ENCODE measurements around the gene CAD. TPM values are rescaled to one million over a fixed set of nuclear protein-coding genes. Genes with fewer than 3 reads are reported as not detected.
"Not testable (repeated sequence)": the region's sequence is repeated elsewhere in the genome, so short reads cannot be mapped to it uniquely, and the experiment has no call there.

The CAD gene
- total and polyA plus RNA-seq, 4 donors, result 6.9 to 29.7 (median 18.2) TPM

DNA sequence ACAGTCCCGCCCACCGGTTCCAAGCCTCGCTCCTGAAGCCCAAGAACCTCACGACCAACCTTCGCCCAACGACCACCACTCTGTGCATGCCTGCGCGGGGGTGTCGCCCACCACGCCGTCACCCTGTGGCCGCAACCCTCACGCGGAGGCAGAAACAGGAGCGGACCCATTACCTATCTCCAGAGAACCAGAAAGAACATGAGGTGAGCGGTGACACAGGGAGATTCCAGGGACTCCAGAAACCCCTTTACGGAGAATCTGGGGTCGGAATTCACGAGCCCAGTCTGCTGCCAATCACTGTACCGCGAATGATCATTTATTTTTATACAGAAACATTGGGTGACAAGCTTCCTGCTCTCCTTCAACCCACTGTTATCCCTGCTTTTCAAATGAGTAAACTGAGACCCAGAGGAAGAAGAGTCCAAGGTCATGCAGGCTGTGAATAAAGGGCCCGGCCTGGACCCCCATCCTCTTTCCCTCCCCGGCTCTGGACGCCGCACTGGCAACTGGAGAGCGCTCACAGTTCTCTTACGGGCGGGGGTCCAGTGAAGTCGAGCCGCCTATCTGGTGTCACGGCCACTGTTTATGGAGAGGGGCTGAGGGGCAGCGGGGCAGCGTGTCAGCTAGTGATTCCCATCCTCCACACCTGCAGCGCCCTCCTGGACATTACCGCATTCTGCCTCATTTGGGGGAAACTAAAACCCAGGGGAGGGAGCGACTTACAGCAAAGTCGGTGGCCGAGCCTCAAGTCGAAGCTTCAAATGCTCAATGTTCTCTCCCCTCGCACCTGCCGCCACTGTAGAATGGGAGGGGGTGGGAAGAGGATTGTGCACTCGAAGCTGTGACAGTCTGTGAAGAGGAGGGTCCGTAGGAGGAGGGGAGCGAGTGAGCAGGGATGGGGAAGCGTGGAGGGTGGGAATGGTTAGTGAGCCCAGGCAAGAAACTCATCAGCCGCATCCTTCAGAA, 46.4 kb downstream of the CAD start:
- WGBS, 2 donors, result 1% methylated on average over 46 of the region's 46 CpGs
- ATAC-seq (ENCODE audit: low FRiP score), result no peak

DNA sequence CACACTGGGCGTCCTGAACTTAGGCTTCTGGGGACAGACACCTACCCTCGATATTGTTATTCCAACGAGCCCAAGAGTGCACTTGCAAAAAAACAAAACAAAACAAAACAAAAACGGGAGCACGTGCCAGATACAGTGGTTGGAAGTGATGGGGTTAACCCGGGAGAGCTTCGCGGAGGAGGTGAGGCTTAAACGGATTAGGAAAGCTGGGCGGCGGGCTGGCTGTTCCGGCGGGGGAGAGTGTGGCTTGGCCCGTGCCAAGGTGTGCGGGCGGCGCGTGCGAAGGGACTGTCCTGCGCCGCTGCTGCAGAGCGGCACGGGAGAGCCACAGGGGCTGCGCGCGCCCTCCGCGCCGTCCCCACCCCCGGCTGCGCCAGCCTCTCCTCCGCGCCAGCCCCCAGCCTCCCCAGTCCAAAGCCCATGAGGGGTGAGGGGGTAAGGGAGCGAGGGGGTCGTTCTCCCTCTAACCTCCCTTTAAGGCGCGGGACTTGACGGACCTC, 47.1 kb downstream of the CAD start:
- 0 to 1% methylated on average over 26 to 38 of the region's 38 CpGs for WGBS, 2 donors
- intact Hi-C loops (cut with DNase I), result no loop called here
- Histone ChIP-seq H3K36me3 (ENCODE audit: control insufficient read depth in 1 of 2, insufficient read depth in 2 of 2, low read length in 1 of 2) (no peaks in the 10 kb centered on the region), H3K9me3 (ENCODE audit: control insufficient read depth, low read length) (no peaks in the 10 kb centered on the region), H3K27ac (ENCODE audit: low read depth in 1 of 2, low read length in 2 of 2) (no peak overlapping the region), H3K4me3 (ENCODE audit: low read length in 2 of 2) (no peak overlapping the region), H3K27me3 (ENCODE audit: control insufficient read depth in 1 of 2, insufficient read depth in 2 of 2, low read length in 1 of 2) (no peaks in the 10 kb centered on the region), H3K4me1 (ENCODE audit: control insufficient read depth in 1 of 2, insufficient read depth in 2 of 2, low read length in 2 of 2) (no peaks in the 10 kb centered on the region)
- DNase-seq (no peak), ATAC-seq (ENCODE audit: low FRiP score) (peak; percentile 34)

More for the DNA sequence above, 46.4 kb downstream of the CAD start:
- intact Hi-C loops (cut with DNase I), result no loop called here
- Histone ChIP-seq H3K9me3 (ENCODE audit: control insufficient read depth, low read length) (no peaks in the 10 kb centered on the region), H3K27me3 (ENCODE audit: control insufficient read depth in 1 of 2, insufficient read depth in 2 of 2, low read length in 1 of 2) (no peaks in the 10 kb centered on the region), H3K4me1 (ENCODE audit: control insufficient read depth in 1 of 2, insufficient read depth in 2 of 2, low read length in 2 of 2) (no peaks in the 10 kb centered on the region), H3K4me3 (ENCODE audit: low read length in 2 of 2) (peak overlapping the region; percentile 53 to 65), H3K27ac (ENCODE audit: low read depth in 1 of 2, low read length in 2 of 2) (no peak overlapping the region), H3K36me3 (ENCODE audit: control insufficient read depth in 1 of 2, insufficient read depth in 2 of 2, low read length in 1 of 2) (no peaks in the 10 kb centered on the region)
- no peak for DNase-seq

DNA sequence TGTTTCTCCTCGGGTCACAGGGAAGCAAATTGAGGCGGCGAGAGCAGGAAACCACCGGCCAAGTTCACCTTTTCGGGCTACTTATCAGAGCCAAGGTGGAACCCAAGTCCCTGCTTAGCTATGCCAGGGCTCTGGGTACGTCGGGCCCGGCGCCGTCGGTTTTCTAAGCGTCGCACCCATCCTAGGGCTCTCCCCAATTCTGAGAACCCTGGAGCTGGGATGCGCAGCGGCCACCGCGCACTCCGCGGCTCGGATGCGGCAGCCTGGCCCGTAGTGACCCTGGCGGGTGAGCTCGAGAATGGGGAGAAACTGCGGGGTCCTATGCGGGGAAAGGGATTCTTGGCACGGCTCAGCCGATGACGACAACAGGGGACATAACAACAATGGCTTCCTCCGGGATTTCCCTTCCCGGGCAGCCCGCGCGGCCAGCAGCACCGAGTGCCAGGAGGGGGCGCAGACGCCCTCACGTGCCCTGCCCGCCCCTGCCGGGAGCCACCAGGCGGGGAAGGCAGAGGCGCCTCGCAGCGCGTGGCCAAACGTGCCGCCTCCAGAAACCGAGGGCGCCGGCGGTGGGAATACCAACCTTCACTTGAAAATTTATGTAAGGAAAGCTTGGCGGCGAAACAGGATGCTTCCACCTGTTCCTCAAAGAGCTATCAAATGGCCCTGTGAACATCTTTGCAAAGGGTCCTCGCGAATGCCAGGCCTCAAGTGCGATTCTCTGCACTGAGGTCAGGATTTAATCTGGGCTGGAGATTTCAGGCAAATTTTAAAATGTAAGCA, 47.8 kb downstream of the CAD start:
- no peak overlapping the region for H3K4me3 ChIP-seq (ENCODE audit: low read length in 2 of 2)
- H3K36me3 ChIP-seq (ENCODE audit: control insufficient read depth in 1 of 2, insufficient read depth in 2 of 2, low read length in 1 of 2), result no peaks in the 10 kb centered on the region
- DNase-seq (peak; percentile 68 to 85), ATAC-seq (ENCODE audit: low FRiP score) (peak; percentile 65)
- no peaks in the 10 kb centered on the region for H3K9me3 ChIP-seq (ENCODE audit: control insufficient read depth, low read length)
- H3K27me3 ChIP-seq (ENCODE audit: control insufficient read depth in 1 of 2, insufficient read depth in 2 of 2, low read length in 1 of 2), result no peaks in the 10 kb centered on the region
- H3K4me1 ChIP-seq (ENCODE audit: control insufficient read depth in 1 of 2, insufficient read depth in 2 of 2, low read length in 2 of 2), result no peaks in the 10 kb centered on the region
- no peak overlapping the region for H3K27ac ChIP-seq (ENCODE audit: low read depth in 1 of 2, low read length in 2 of 2)
- WGBS, 2 donors, result 4 to 5% methylated on average over 56 of the region's 56 CpGs
- intact Hi-C loops (cut with DNase I), result no loop called here

DNA sequence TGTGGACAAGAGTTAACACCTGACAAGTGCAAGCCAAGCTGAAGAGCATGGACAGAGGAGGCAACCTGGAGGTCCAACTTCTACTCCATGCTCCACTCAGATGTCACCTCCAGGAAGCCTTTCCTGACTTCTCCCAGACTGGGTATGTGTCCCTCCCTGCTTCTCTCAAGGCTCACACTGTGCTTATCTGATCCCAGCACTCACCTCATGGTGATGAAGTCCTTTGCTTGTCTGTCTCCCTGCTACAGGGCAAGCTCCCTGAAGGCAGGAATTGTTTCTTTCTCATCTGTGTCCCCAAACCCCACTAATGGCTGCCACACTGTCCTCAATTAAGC, 48.3 kb downstream of the CAD start:
- intact Hi-C loops (cut with DNase I), result no loop called here
- no peaks in the 10 kb centered on the region for H3K27me3 ChIP-seq (ENCODE audit: control insufficient read depth in 1 of 2, insufficient read depth in 2 of 2, low read length in 1 of 2)
- H3K4me1 ChIP-seq (ENCODE audit: control insufficient read depth in 1 of 2, insufficient read depth in 2 of 2, low read length in 2 of 2), result no peaks in the 10 kb centered on the region
- no peak overlapping the region for H3K27ac ChIP-seq (ENCODE audit: low read depth in 1 of 2, low read length in 2 of 2)
- DNase-seq, result no peak
- H3K36me3 ChIP-seq (ENCODE audit: control insufficient read depth in 1 of 2, insufficient read depth in 2 of 2, low read length in 1 of 2), result no peaks in the 10 kb centered on the region
- ATAC-seq (ENCODE audit: low FRiP score), result no peak
- no peak overlapping the region for H3K4me3 ChIP-seq (ENCODE audit: low read length in 2 of 2)
- H3K9me3 ChIP-seq (ENCODE audit: control insufficient read depth, low read length), result no peaks in the 10 kb centered on the region

DNA sequence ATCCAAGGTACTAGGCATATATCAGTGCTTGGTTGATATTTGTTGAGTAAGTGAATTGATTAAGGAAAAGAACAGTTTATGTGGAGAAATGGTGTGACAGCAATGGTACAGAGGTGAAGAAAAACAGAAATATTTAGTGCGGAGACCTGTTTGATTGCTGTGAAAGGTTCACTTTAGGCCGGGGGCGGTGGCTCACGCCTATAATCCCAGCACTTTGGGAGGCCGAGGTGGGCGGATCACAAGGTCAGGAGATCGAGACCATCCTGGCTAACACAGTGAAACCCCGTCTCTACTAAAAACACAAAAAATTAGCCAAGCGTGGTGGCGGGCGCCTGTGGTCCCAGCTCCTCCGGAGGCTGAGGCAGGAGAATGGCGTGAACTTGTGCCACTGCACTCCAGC, 51.1 kb downstream of the CAD start:
- ATAC-seq (ENCODE audit: low FRiP score); H3K4me3 ChIP-seq (ENCODE audit: low read length in 2 of 2); H3K9me3 ChIP-seq (ENCODE audit: control insufficient read depth, low read length); H3K27me3 ChIP-seq (ENCODE audit: control insufficient read depth in 1 of 2, insufficient read depth in 2 of 2, low read length in 1 of 2); H3K27ac ChIP-seq (ENCODE audit: low read depth in 1 of 2, low read length in 2 of 2); intact Hi-C loops (cut with DNase I); H3K4me1 ChIP-seq (ENCODE audit: control insufficient read depth in 1 of 2, insufficient read depth in 2 of 2, low read length in 2 of 2); H3K36me3 ChIP-seq (ENCODE audit: control insufficient read depth in 1 of 2, insufficient read depth in 2 of 2, low read length in 1 of 2): not testable (repeated sequence)
- DNase-seq, result peak in 1 of 2 donors; percentile 9
- WGBS, 2 donors, result 95 to 97% methylated on average over 13 of the region's 13 CpGs

DNA sequence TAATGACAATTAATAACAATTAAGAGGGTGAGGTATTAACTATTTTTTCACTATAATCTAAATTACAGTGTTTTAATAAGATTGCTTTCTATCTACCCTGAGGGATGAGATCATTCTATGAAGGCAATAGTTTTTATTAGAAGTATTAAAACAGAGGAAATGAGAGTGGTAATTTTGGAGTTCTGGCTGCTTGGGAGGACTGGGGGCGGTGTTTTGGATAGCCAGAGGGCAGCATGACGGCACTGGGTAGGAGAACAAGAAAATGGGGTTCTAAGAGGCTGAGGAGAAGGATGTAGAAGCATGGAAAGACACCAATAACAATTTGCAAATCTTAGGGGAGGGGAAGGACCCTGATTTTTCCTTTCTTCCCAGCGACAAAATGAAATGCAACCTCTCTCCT, 53.0 kb downstream of the CAD start:
- DNase-seq (no peak), ATAC-seq (ENCODE audit: low FRiP score) (no peak)
- H3K4me3 ChIP-seq (ENCODE audit: low read length in 2 of 2), result no peak overlapping the region
- 67 to 70% methylated on average over 3 of the region's 3 CpGs for WGBS, 2 donors
- H3K27me3 ChIP-seq (ENCODE audit: control insufficient read depth in 1 of 2, insufficient read depth in 2 of 2, low read length in 1 of 2), result no peaks in the 10 kb centered on the region
- H3K4me1 ChIP-seq (ENCODE audit: control insufficient read depth in 1 of 2, insufficient read depth in 2 of 2, low read length in 2 of 2), result no peaks in the 10 kb centered on the region
- no peak overlapping the region for H3K27ac ChIP-seq (ENCODE audit: low read depth in 1 of 2, low read length in 2 of 2)
- H3K9me3 ChIP-seq (ENCODE audit: control insufficient read depth, low read length), result no peaks in the 10 kb centered on the region
- H3K36me3 ChIP-seq (ENCODE audit: control insufficient read depth in 1 of 2, insufficient read depth in 2 of 2, low read length in 1 of 2), result no peaks in the 10 kb centered on the region
- intact Hi-C loops (cut with DNase I), result no loop called here

DNA sequence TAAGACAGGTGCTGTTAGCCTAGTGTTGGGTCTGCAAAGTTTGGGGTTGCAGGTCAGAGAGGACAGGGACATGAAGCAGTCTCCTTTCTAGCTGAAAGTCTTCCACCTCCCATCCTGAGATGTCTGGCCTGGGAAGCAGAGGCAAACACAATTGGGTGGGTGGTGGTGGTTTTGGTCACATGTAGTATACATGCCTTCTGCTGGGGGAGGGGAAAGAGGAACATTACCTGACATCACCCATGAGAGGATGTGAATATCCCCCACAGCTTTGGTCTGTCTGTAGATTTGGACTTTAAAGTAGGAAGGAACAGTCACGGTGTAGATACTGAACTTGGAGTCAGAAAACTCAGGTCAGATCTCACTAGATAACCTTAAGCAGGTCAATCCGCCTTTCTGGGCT, 53.5 kb downstream of the CAD start:
- Histone ChIP-seq H3K4me1 (ENCODE audit: control insufficient read depth in 1 of 2, insufficient read depth in 2 of 2, low read length in 2 of 2) (no peaks in the 10 kb centered on the region), H3K36me3 (ENCODE audit: control insufficient read depth in 1 of 2, insufficient read depth in 2 of 2, low read length in 1 of 2) (no peaks in the 10 kb centered on the region), H3K27ac (ENCODE audit: low read depth in 1 of 2, low read length in 2 of 2) (no peak overlapping the region), H3K27me3 (ENCODE audit: control insufficient read depth in 1 of 2, insufficient read depth in 2 of 2, low read length in 1 of 2) (no peaks in the 10 kb centered on the region), H3K9me3 (ENCODE audit: control insufficient read depth, low read length) (no peaks in the 10 kb centered on the region), H3K4me3 (ENCODE audit: low read length in 2 of 2) (no peak overlapping the region)
- WGBS, 2 donors, result 90 to 91% methylated on average over 2 of the region's 2 CpGs
- ATAC-seq (ENCODE audit: low FRiP score), result no peak
- intact Hi-C loops (cut with DNase I), result no loop called here
- no peak for DNase-seq

DNA sequence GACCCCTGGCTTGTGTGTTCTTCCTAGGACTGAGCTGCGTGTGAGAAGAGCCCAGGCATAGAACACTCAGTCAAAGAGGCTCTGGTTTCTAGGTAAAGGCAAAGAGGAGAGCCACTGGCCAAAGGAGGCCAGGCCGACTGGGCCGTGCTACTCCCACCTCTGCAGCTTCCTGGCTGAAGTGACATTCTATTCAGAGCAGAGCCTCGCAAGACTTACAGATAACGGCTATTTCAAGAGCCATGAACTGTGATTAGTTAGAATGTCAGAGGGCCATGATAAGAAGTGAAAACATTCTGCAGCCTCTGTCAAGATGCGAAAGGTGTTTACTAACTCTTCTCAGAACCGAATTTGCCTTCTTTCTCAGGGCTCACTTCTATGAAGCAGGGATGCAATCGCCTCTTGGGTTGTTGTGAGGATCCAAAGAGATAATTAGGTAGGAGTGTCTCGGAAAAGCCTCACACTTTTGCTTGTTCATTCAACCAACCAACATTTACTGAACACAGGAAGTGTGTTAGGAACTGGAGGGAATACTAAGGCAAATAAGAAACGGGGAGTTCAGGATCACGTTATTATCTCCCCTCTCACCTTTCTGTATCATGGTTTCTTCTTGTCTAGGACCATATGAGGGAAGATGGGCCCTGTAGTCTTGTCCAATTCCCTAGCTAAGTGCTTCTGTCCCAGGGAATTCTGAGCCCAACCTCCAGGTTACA, 54.6 kb downstream of the CAD start:
- Histone ChIP-seq H3K4me1 (ENCODE audit: control insufficient read depth in 1 of 2, insufficient read depth in 2 of 2, low read length in 2 of 2) (no peaks in the 10 kb centered on the region), H3K27ac (ENCODE audit: low read depth in 1 of 2, low read length in 2 of 2) (no peak overlapping the region), H3K4me3 (ENCODE audit: low read length in 2 of 2) (no peak overlapping the region), H3K27me3 (ENCODE audit: control insufficient read depth in 1 of 2, insufficient read depth in 2 of 2, low read length in 1 of 2) (no peaks in the 10 kb centered on the region), H3K9me3 (ENCODE audit: control insufficient read depth, low read length) (no peaks in the 10 kb centered on the region), H3K36me3 (ENCODE audit: control insufficient read depth in 1 of 2, insufficient read depth in 2 of 2, low read length in 1 of 2) (no peaks in the 10 kb centered on the region)
- ATAC-seq (ENCODE audit: low FRiP score) (no peak), DNase-seq (no peak)
- 66 to 72% methylated on average over 11 of the region's 11 CpGs for WGBS, 2 donors
- intact Hi-C loops (cut with DNase I), result no loop called here
